H1 (cell line): ENCODE measurements around the gene NKAIN2. TPM values are rescaled to one million over a fixed set of nuclear protein-coding genes. Genes with fewer than 3 reads are reported as not detected.

Source experiments
- CTCF ChIA-PET: fragments of 300-600 bp; sonication (Branson Sonifier 250); formaldehyde crosslinking; loops from one replicate; lab custom pipeline; 2021; ENCODE audit not compliant: partially characterized antibody; lab: Charles Lee
- POLR2A ChIA-PET: fragments of 300-600 bp; sonication (Branson Sonifier 250); formaldehyde crosslinking; loops from one replicate; lab custom pipeline; 2021; ENCODE audit warnings: inconsistent platforms; ENCODE audit not compliant: partially characterized antibody; lab: Charles Lee
- DNase-seq, 2 experiments: peaks; one replicate each; pipeline versions ENCODE4 v3.0.0 to v3.0.0-alpha.2; 2010 to 2022; ENCODE audit warnings: low spot score in 2 of 2, low read depth in 1 of 2, mixed read lengths in 1 of 2
- FAIRE-seq: peaks from 2 replicates; lab custom pipeline; 2011; peaks lifted over from hg19 to GRCh38; lab: Jason Lieb, UNC
- H2AFZ ChIP-seq: 2 replicates; pipeline ENCODE4 v1.8.1; 2012; ENCODE audit warnings: low read length, inconsistent platforms
- H2AK5ac ChIP-seq: 2 replicates; pipeline ENCODE4 v1.6.1; 2013; ENCODE audit warnings: low read depth, low read length
- H2BK120ac ChIP-seq: replicated peaks from 2 replicates; pipeline ENCODE3; 2013; ENCODE audit warnings: low read depth, low read length, inconsistent platforms
- H2BK12ac ChIP-seq: 2 replicates; pipeline ENCODE4 v1.6.1; 2013; ENCODE audit warnings: low read depth, low read length
- H2BK15ac ChIP-seq: 2 replicates; pipeline ENCODE4 v1.6.1; 2013; ENCODE audit warnings: low read length
- H2BK20ac ChIP-seq: 2 replicates; pipeline ENCODE4 v1.6.1; 2013; ENCODE audit warnings: low read length
- H2BK5ac ChIP-seq: 2 replicates; pipeline ENCODE4 v1.6.1; 2013; ENCODE audit warnings: low read depth, low read length
- H3K14ac ChIP-seq: 2 replicates; pipeline ENCODE4 v1.6.1; 2013; ENCODE audit warnings: inconsistent platforms; ENCODE audit not compliant: insufficient read length
- H3K18ac ChIP-seq: 2 replicates; pipeline ENCODE4 v1.6.1; 2013; ENCODE audit warnings: low read length; ENCODE audit errors: extremely low read depth
- H3K23ac ChIP-seq: 2 replicates; pipeline ENCODE4 v1.6.1; 2013; ENCODE audit warnings: inconsistent platforms; ENCODE audit not compliant: insufficient read length
- H3K23me2 ChIP-seq: 2 replicates; pipeline ENCODE4 v1.6.1; 2013; ENCODE audit warnings: low read depth, low read length
- H3K27ac ChIP-seq: 2 replicates; pipeline ENCODE4 v1.6.1; 2011; ENCODE audit warnings: low read depth, low read length, inconsistent platforms
- H3K27me3 ChIP-seq, 4 experiments: replicated peaks in 1 of 4; 1 replicate in 1 of 4; 2 replicates in 3 of 4; pipeline versions ENCODE4 v1.6.1 to v1.8.1; 2011 to 2013; ENCODE audit warnings: low read length in 3 of 4, mild to moderate bottlenecking in 3 of 4, inconsistent platforms in 2 of 4, mixed read lengths in 2 of 4, moderate library complexity in 1 of 4; ENCODE audit not compliant: control insufficient read depth in 3 of 4, insufficient read depth in 3 of 4; ENCODE audit errors: extremely low read depth in 1 of 4
- H3K36me3 ChIP-seq, 4 experiments: 2 replicates each; pipeline versions ENCODE4 v1.6.1 to v1.8.1; 2011 to 2013; ENCODE audit warnings: mild to moderate bottlenecking in 4 of 4, low read length in 3 of 4, moderate library complexity in 2 of 4, control low read depth in 1 of 4, inconsistent platforms in 1 of 4; ENCODE audit not compliant: insufficient read depth in 4 of 4, control insufficient read depth in 2 of 4
- H3K4ac ChIP-seq: replicated peaks from 2 replicates; pipeline ENCODE3; 2013; ENCODE audit warnings: low read length, low read depth, mixed read lengths, inconsistent platforms; ENCODE audit not compliant: insufficient read length
- H3K4me1 ChIP-seq, 4 experiments: replicated peaks in 1 of 4; 1 replicate in 1 of 4; 2 replicates in 3 of 4; pipeline versions ENCODE4 v1.6.1 to v1.8.1; 2011 to 2013; ENCODE audit warnings: low read length in 3 of 4, inconsistent platforms in 2 of 4, mixed read lengths in 1 of 4; ENCODE audit not compliant: insufficient read depth in 4 of 4, control insufficient read depth in 3 of 4
- H3K4me2 ChIP-seq, 2 experiments: 2 replicates each; pipeline versions ENCODE4 v1.6.1 to v1.8.1; 2011 to 2013; ENCODE audit warnings: low read depth in 2 of 2, low read length in 2 of 2, control low read depth in 1 of 2, inconsistent platforms in 1 of 2, mild to moderate bottlenecking in 1 of 2; ENCODE audit not compliant: insufficient read depth in 1 of 2
- H3K4me3 ChIP-seq, 4 experiments: fragments of 200-600, 300-600 bp in 1 of 4; sonication (generic), shearing (Covaris generic), sonication (Bioruptor Twin) in 1 of 4; 2 replicates each; pipeline versions ENCODE4 v1.5.1 to v1.8.1; 2011 to 2016; ENCODE audit warnings: low read length in 4 of 4, low read depth in 3 of 4, control low read depth in 2 of 4, inconsistent platforms in 2 of 4, mild to moderate bottlenecking in 2 of 4, mixed read lengths in 1 of 4, moderate library complexity in 1 of 4; ENCODE audit not compliant: insufficient read depth in 2 of 4; ENCODE audit errors: extremely low read depth in 1 of 4
- H3K56ac ChIP-seq: replicated peaks from 2 replicates; pipeline ENCODE3; 2013; ENCODE audit warnings: low read depth, mild to moderate bottlenecking, mixed read lengths, low read length, inconsistent platforms; ENCODE audit not compliant: insufficient read length
- H3K79me1 ChIP-seq: 2 replicates; pipeline ENCODE4 v1.6.1; 2013; ENCODE audit warnings: low read depth, low read length, control low read depth
- H3K79me2 ChIP-seq, 2 experiments: 2 replicates each; pipeline versions ENCODE4 v1.6.1 to v1.8.1; 2012 to 2013; ENCODE audit warnings: low read length in 2 of 2, mild to moderate bottlenecking in 2 of 2, inconsistent platforms in 1 of 2; ENCODE audit not compliant: insufficient read depth in 2 of 2, control insufficient read depth in 1 of 2
- H3K9ac ChIP-seq, 4 experiments: replicated peaks in 1 of 4; 1 replicate in 1 of 4; 2 replicates in 3 of 4; pipeline versions ENCODE4 v1.6.1 to v1.8.1; 2011 to 2013; ENCODE audit warnings: low read depth in 3 of 4, low read length in 3 of 4, control low read depth in 2 of 4, mild to moderate bottlenecking in 2 of 4, moderate library complexity in 2 of 4, inconsistent platforms in 1 of 4; ENCODE audit errors: extremely low read depth in 1 of 4
- H3K9me3 ChIP-seq, 2 experiments: 2 replicates each; pipeline versions ENCODE4 v1.6.1 to v1.8.1; 2012 to 2013; ENCODE audit warnings: mild to moderate bottlenecking in 2 of 2, moderate library complexity in 2 of 2, control low read depth in 1 of 2, inconsistent platforms in 1 of 2, low read depth in 1 of 2, low read length in 1 of 2, mixed read lengths in 1 of 2; ENCODE audit not compliant: insufficient read depth in 2 of 2
- H4K20me1 ChIP-seq, 2 experiments: replicated peaks in 1 of 2; 2 replicates each; pipeline versions ENCODE3 to v1.8.1; 2011 to 2013; ENCODE audit warnings: inconsistent platforms in 2 of 2, low read length in 2 of 2, mild to moderate bottlenecking in 1 of 2; ENCODE audit not compliant: insufficient read depth in 2 of 2, control insufficient read depth in 1 of 2
- H4K5ac ChIP-seq: 2 replicates; pipeline ENCODE4 v1.6.1; 2013; ENCODE audit warnings: low read length, low read depth, mixed read lengths, inconsistent platforms; ENCODE audit not compliant: insufficient read length
- H4K8ac ChIP-seq: 2 replicates; pipeline ENCODE4 v1.8.0; 2013; ENCODE audit warnings: mild to moderate bottlenecking, moderate library complexity, low read length, inconsistent platforms; ENCODE audit not compliant: insufficient read depth; ENCODE audit errors: extremely low read depth
- H4K91ac ChIP-seq: replicated peaks from 2 replicates; pipeline ENCODE3; 2013; ENCODE audit warnings: low read length, mixed read lengths, inconsistent platforms; ENCODE audit not compliant: insufficient read length
- BRCA1 ChIP-seq: IDR thresholded peaks from 2 replicates; pipeline ENCODE4 v1.6.1; 2012; ENCODE audit warnings: low read depth, low read length, improper control_type of control experiment
- CBX5 ChIP-seq: fragments of 300-800, 300-1000 bp; sonication (generic); IDR thresholded peaks from 2 replicates; pipeline ENCODE4 v1.7.1; 2016; ENCODE audit warnings: antibody characterized with exemption, low read length, low read depth
- CREB1 ChIP-seq: IDR thresholded peaks from 2 replicates; pipeline ENCODE4 v1.6.1; 2012; ENCODE audit warnings: inconsistent platforms
- GTF2F1 ChIP-seq: IDR thresholded peaks from 2 replicates; pipeline ENCODE4 v1.6.1; 2012; ENCODE audit warnings: low read depth, low read length, improper control_type of control experiment, borderline replicate concordance
- JUN ChIP-seq: IDR thresholded peaks from 2 replicates; pipeline ENCODE4 v1.6.1; 2011; ENCODE audit warnings: low read depth, mild to moderate bottlenecking, improper control_type of control experiment, low read length
- KDM4A ChIP-seq: IDR thresholded peaks from one replicate; pipeline ENCODE4 v1.7.1; 2012; ENCODE audit warnings: low read depth, mild to moderate bottlenecking, moderate library complexity, low read length, inconsistent platforms; ENCODE audit not compliant: severe bottlenecking
- KDM5A ChIP-seq: fragments of 200-600 bp; IDR thresholded peaks from 2 replicates; pipeline ENCODE4 v1.7.1; 2012; ENCODE audit warnings: mild to moderate bottlenecking, low read length, inconsistent platforms, mixed read lengths
- PHF8 ChIP-seq: fragments of 200-600 bp; sonication (generic); conservative IDR thresholded peaks from 2 replicates; pipeline ENCODE4 v1.7.1; 2012; ENCODE audit warnings: low read depth, mild to moderate bottlenecking, inconsistent platforms, low read length, moderate library complexity
- POLR2AphosphoS5 ChIP-seq: IDR thresholded peaks from 2 replicates; pipeline ENCODE4 v1.6.1; 2011; ENCODE audit warnings: low read depth, low read length
- RAD21 ChIP-seq, 2 experiments: IDR thresholded peaks in 1 of 2; conservative IDR thresholded peaks in 1 of 2; 2 replicates each; pipeline ENCODE4 v1.6.1; 2011; ENCODE audit warnings: low read depth in 2 of 2, low read length in 2 of 2, improper control_type of control experiment in 1 of 2, inconsistent platforms in 1 of 2, mild to moderate bottlenecking in 1 of 2, moderate library complexity in 1 of 2
- RNF2 ChIP-seq: fragments of 200-900, 300-1000 bp; sonication (generic); IDR thresholded peaks from 2 replicates; pipeline ENCODE4 v1.7.1; 2016; ENCODE audit warnings: borderline replicate concordance, low read depth, mild to moderate bottlenecking, antibody characterized with exemption, low read length; ENCODE audit not compliant: poor library complexity, severe bottlenecking; ENCODE audit errors: missing control alignments
- WGBS, 2 experiments: shearing (Covaris generic) in 1 of 2; methylation state at CpG; one replicate each; pipeline versions ENCODE4 v1.1.6 to v1.1.7; 2013 to 2015; ENCODE audit warnings: low lambda C conversion rate in 2 of 2, mixed read lengths in 2 of 2, inconsistent platforms in 1 of 2, low coverage in 1 of 2, missing lambda C conversion rate in 1 of 2; ENCODE audit not compliant: insufficient replicate concordance in 2 of 2, insufficient coverage in 1 of 2, insufficient read length in 1 of 2; ENCODE audit errors: extremely low coverage in 1 of 2, missing lambda C conversion rate in 1 of 2; 5-methylcytosine and 5-hydroxymethylcytosine counted together
- polyA plus RNA-seq, 7 experiments: library from polyadenylated mRNA; depleted of rRNA in 3 of 7; stranded (reverse) in 5 of 7; unstranded in 2 of 7; fragments of >200 nt in 5 of 7; fragments of 200-250 nt in 2 of 7; gene quantifications; 1 replicate in 5 of 7; 2 replicates in 1 of 7; 4 replicates in 1 of 7; pipeline versions ENCODE4 v1.2.1 to v1.2.3, GENCODE V29; 2011 to 2013; ENCODE audit warnings: missing spikeins in 2 of 7, mixed read lengths in 2 of 7
- total RNA-seq: library from RNA; stranded (reverse); fragmentation: NEBNext Ultra II Directional; extraction: Animal tissue kit (Norgen Biotek cat#: 25700); gene quantifications from 2 replicates; pipeline ENCODE4 v1.2.1, GENCODE V29; 2021

NKAIN2 gene
- total and polyA plus RNA-seq, 2 of the 8 experiments (the other 6 are each of a cell fraction or from before 2014, with no cell fraction given), result 0.20 to 0.34 TPM

GRCh38 chr6:123913863-123914262 is 110.2 kb downstream of the NKAIN2 start:
- Histone ChIP-seq H3K27me3 (no peaks in the 10 kb centered on the region), H4K20me1 (no peaks in the 10 kb centered on the region)

More at GRCh38 chr6:123913863-123914262, 110.2 kb downstream of the NKAIN2 start:
- no peak overlapping the region for H4K91ac ChIP-seq
- DNase-seq (no peak), FAIRE-seq (no peak)
- no peak overlapping the region for H4K5ac ChIP-seq
- CTCF ChIA-PET, result no interaction called here
- no peak overlapping the region for H2BK12ac ChIP-seq
- H3K79me1 ChIP-seq, result no peaks in the 10 kb centered on the region
- H3K9me3 ChIP-seq, result no peaks in the 10 kb centered on the region
- WGBS, 2 experiments, result 83% methylated on average over 1 of the region's 1 CpG; no CpG with 5 or more reads in 1 of the 2 experiments
- H4K8ac ChIP-seq, result no peak overlapping the region
- H2BK120ac ChIP-seq, result no peak overlapping the region
- POLR2A ChIA-PET, result no interaction called here
- no peaks in the 10 kb centered on the region for H3K79me2 ChIP-seq
- H3K23ac ChIP-seq, result no peak overlapping the region
- no peak overlapping the region for H3K9ac ChIP-seq
- no peaks in the 10 kb centered on the region for H3K36me3 ChIP-seq
- no peak for TF ChIP-seq KDM5A
- no peak for TF ChIP-seq RAD21 (IDR thresholded peaks at IDR 0.05 in 1 of 2, conservative IDR thresholded peaks at IDR 0.05 in 1 of 2; ENCODE audit: low read depth in 2 of 2, low read length in 2 of 2)
- no peak for TF ChIP-seq RNF2
- TF ChIP-seq JUN, result no peak
- TF ChIP-seq BRCA1, result no peak
- no peak for TF ChIP-seq CREB1
- TF ChIP-seq GTF2F1, result no peak
- no peak for TF ChIP-seq CBX5
- TF ChIP-seq POLR2AphosphoS5, result no peak
- no peak for TF ChIP-seq PHF8
- no peak for TF ChIP-seq KDM4A
- no peak overlapping the region for H2BK20ac ChIP-seq
- no peak overlapping the region for H3K4me2 ChIP-seq
- H3K56ac ChIP-seq, result no peak overlapping the region
- H2AFZ ChIP-seq, result no peak overlapping the region; the same call in 1 of the 2 replicates
- no peak overlapping the region for H2BK5ac ChIP-seq
- no peak overlapping the region for H3K4me3 ChIP-seq
- no peak overlapping the region for H2BK15ac ChIP-seq
- H3K14ac ChIP-seq, result no peak overlapping the region
- no peaks in the 10 kb centered on the region for H3K4me1 ChIP-seq
- H3K4ac ChIP-seq, result no peak overlapping the region
- H3K18ac ChIP-seq, result no peak overlapping the region
- H3K27ac ChIP-seq, result no peak overlapping the region
- H2AK5ac ChIP-seq, result no peak overlapping the region
- no peaks in the 10 kb centered on the region for H3K23me2 ChIP-seq
